Thyroid gland (tissue), 4 donors: ENCODE data around the gene ERG. TPM values are rescaled to one million over a fixed set of nuclear protein-coding genes. Genes with fewer than 3 reads are reported as not detected.

Experiments
- DNase-seq, 2 donors: peaks; one replicate each; pipeline ENCODE4 v3.0.0-alpha.2; 2019
- H3K27ac ChIP-seq, 3 donors: fragments of 200-600 bp; sonication (generic); 1 replicate in 2 of 3; 2 replicates in 1 of 3; pipeline ENCODE4 v1.5.1; 2016 to 2019; ENCODE audit warnings: mild to moderate bottlenecking in 1 of 3, moderate library complexity in 1 of 3
- H3K27me3 ChIP-seq: fragments of 200-600 bp; sonication (generic); one replicate; pipeline ENCODE4 v1.5.1; 2019
- H3K36me3 ChIP-seq, 2 donors: fragments of 200-600 bp; sonication (generic); one replicate each; pipeline ENCODE4 v1.5.1; 2016 to 2019
- H3K4me1 ChIP-seq, 2 donors: fragments of 200-600 bp; sonication (generic); one replicate each; pipeline ENCODE4 v1.5.1; 2017 to 2019
- H3K4me3 ChIP-seq, 3 donors: fragments of 200-600 bp; sonication (generic); replicated peaks in 1 of 3; 1 replicate in 2 of 3; 2 replicates in 1 of 3; pipeline ENCODE4 v1.5.1; 2016; ENCODE audit warnings: mild to moderate bottlenecking in 1 of 3
- H3K9me3 ChIP-seq: fragments of 200-600 bp; sonication (generic); one replicate; pipeline ENCODE4 v1.5.1; 2017
- CTCF ChIP-seq, 6 experiments: fragments of 200-600 bp in 3 of 6; fragments of 450-650 bp in 3 of 6; sonication (generic) in 3 of 6; IDR thresholded peaks; one replicate each; pipeline ENCODE4 v1.5.1; 2016 to 2019; ENCODE audit warnings: antibody characterized with exemption in 6 of 6, mild to moderate bottlenecking in 2 of 6, inconsistent platforms in 1 of 6, moderate library complexity in 1 of 6
- POLR2A ChIP-seq, 2 donors: fragments of 450-650 bp; IDR thresholded peaks; one replicate each; pipeline ENCODE4 v1.6.1; 2017; ENCODE audit warnings: antibody characterized with exemption in 2 of 2, mild to moderate bottlenecking in 2 of 2, moderate library complexity in 1 of 2
- WGBS, 2 donors: methylation state at CpG; one replicate each; pipeline ENCODE4 v1.1.5; 2017; 5-methylcytosine and 5-hydroxymethylcytosine counted together
- intact Hi-C: fragments of 100-400 bp; cut with DNase I; formaldehyde crosslinking; loops from one replicate; pipeline ENCODE4 v1.15.1; 2023
- small RNA-seq: library from RNA; depleted of rRNA; stranded (forward); fragments of <200 nt; gene quantifications from one replicate; pipeline ENCODE3, GENCODE V24; 2016
- total RNA-seq, 4 donors: library from RNA; depleted of rRNA; stranded (reverse); fragments of >200 nt; gene quantifications; one replicate each; pipeline ENCODE4 v1.2.3, GENCODE V29; 2016

ERG gene
- total RNA-seq, 4 donors from 2014 or later, result 9.9 to 25.1 (median 18.2) TPM

- DNase-seq, result no peak
- intact Hi-C loops, result no loop called here
- WGBS, 2 donors, result 96 to 99% methylated on average over 5 of the region's 5 CpGs
Observed at GRCh38 chr21:38337793-38338192, 160.5 kb downstream of the ERG start.

GRCh38 chr21:38334866-38335265 is 163.4 kb downstream of the ERG start:
- no peak overlapping the region for H3K4me3 ChIP-seq
- H3K27ac ChIP-seq, result no peak overlapping the region
- H3K9me3 ChIP-seq, result no peaks in the 10 kb centered on the region
- WGBS, 2 donors, result 88 to 94% methylated on average over 7 to 8 of the region's 8 CpGs
- intact Hi-C loops, result no loop called here
- DNase-seq, result no peak
- H3K27me3 ChIP-seq, result no peaks in the 10 kb centered on the region
- H3K36me3 ChIP-seq, result no peaks in the 10 kb centered on the region
- peaks cover 9 to 12% of the 10 kb centered on the region in 2 donors for H3K4me1 ChIP-seq
- TF ChIP-seq POLR2A (IDR thresholded peaks at IDR 0.05) (no peak), CTCF (IDR thresholded peaks at IDR 0.05) (no peak)

More at GRCh38 chr21:38337793-38338192, 160.5 kb downstream of the ERG start:
- Histone ChIP-seq H3K4me1 (peaks cover 14 to 25% of the 10 kb centered on the region in 2 donors), H3K27ac (no peak overlapping the region), H3K27me3 (no peaks in the 10 kb centered on the region), H3K9me3 (no peaks in the 10 kb centered on the region), H3K4me3 (no peak overlapping the region), H3K36me3 (no peaks in the 10 kb centered on the region)
- TF ChIP-seq POLR2A (IDR thresholded peaks at IDR 0.05) (no peak), CTCF (IDR thresholded peaks at IDR 0.05) (no peak)

GRCh38 chr21:38333301-38334272 is 164.7 kb downstream of the ERG start:
- TF ChIP-seq CTCF (IDR thresholded peaks at IDR 0.05), result peak in 2 of 6 experiments; percentile 24 to 28
- no peak for TF ChIP-seq POLR2A (IDR thresholded peaks at IDR 0.05)
- no peak overlapping the region for H3K4me3 ChIP-seq
- peaks cover 9 to 12% of the 10 kb centered on the region in 2 donors for H3K4me1 ChIP-seq
- H3K27me3 ChIP-seq, result no peaks in the 10 kb centered on the region
- H3K9me3 ChIP-seq, result no peaks in the 10 kb centered on the region
- WGBS, 2 donors, result 56 to 64% methylated on average over 8 of the region's 8 CpGs
- H3K36me3 ChIP-seq, result no peaks in the 10 kb centered on the region
- peak overlapping the region; percentile 12 to 32 (median 30) for H3K27ac ChIP-seq
- intact Hi-C loops, result no loop called here
- peak; percentile 42 to 49 for DNase-seq

GRCh38 chr21:38330666-38331065 is 167.6 kb downstream of the ERG start:
- no peaks in the 10 kb centered on the region for H3K36me3 ChIP-seq
- peaks cover 28 to 30% of the 10 kb centered on the region in 2 donors for H3K4me1 ChIP-seq
- no peak for TF ChIP-seq POLR2A (IDR thresholded peaks at IDR 0.05)
- no peak for TF ChIP-seq CTCF (IDR thresholded peaks at IDR 0.05)
- H3K9me3 ChIP-seq, result no peaks in the 10 kb centered on the region
- no peak overlapping the region for H3K4me3 ChIP-seq
- DNase-seq, result no peak
- 86 to 92% methylated on average over 2 of the region's 2 CpGs for WGBS, 2 donors
- H3K27ac ChIP-seq, result no peak overlapping the region
- intact Hi-C loops, result no loop called here
- no peaks in the 10 kb centered on the region for H3K27me3 ChIP-seq

Small RNA genes lying within 50 kb of the gene (small RNA-seq; reads per million reads assigned to genes)
- not detected for gene SNRPGP13

Other genes with a start within 250 kb of the ERG start
- 10 to 100 TPM; 29.2 to 71.2 (median 59.5) TPM for gene KCNJ15, start 241.5 kb downstream of the ERG start, total RNA-seq